Putamen (tissue), 1 donor: ENCODE results near the gene HIP1.
A peak's percentile ranks its signal among the peaks of the same experiment; 100 is the strongest.
"Not testable (repeated sequence)": the region's sequence is repeated elsewhere in the genome, so short reads cannot be mapped to it uniquely, and the experiment has no call there.

Experiments
- DNase-seq: peaks from one replicate; pipeline ENCODE4 v3.0.0-alpha.2; 2016; ENCODE audit warnings: low spot score

HIP1 gene

DNA sequence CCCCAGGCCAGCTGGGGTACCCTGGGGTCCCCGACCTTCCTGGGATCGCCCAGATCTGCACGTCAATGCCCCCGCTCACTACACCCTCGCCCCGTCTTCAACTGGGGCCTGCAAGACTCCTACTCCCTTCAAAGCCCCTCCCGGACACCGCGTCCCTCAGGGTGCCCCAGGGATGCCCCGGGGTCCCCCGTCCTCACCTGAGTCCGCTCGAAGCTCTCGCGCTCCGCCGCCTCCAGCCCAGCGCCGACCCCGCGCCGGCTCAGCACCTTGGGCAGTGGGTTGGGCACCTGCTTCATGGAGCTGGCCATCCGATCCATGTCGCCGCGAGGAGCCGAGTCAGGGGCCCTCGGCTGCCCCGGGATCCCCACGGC is at the start of gene HIP1:
TSS of gene HIP1 (minus strand) at position 338 of the 371 bp plus-strand sequence. CDS start at position 317, 21 bp downstream.
- DNase-seq = no peak

DNA sequence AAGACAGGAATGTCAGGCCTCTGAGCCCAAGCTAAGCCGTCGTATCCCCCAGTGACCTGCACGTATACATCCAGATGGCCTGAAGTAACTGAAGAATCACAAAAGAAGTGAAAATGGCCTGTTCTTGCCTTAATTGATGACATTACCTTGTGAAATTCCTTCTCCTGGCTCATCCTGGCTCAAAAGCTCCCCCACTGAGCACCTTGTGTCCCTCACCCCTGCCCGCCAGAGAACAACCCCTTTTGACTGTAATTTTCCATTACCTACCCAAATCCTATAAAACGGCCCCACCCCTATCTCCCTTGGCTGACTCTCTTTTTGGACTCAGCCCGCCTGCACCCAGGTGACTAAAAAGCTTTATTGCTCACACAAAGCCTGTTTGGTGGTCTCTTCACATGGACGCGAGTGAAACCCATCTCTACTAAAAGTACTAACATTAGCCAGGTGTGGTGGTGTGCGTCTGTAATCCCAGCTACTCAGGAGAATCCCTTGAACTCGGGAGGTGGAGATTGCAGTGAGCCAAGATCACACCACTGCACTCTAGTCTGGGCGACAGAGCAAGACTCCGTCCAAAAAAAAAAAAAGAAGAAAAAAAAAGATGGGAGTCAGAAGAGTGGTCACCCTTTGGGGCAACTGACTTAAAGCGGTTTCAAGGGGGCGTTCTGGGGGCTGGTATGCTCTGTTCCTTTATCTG is 49.6 kb upstream of the HIP1 start:
- not testable (repeated sequence) for DNase-seq

DNA sequence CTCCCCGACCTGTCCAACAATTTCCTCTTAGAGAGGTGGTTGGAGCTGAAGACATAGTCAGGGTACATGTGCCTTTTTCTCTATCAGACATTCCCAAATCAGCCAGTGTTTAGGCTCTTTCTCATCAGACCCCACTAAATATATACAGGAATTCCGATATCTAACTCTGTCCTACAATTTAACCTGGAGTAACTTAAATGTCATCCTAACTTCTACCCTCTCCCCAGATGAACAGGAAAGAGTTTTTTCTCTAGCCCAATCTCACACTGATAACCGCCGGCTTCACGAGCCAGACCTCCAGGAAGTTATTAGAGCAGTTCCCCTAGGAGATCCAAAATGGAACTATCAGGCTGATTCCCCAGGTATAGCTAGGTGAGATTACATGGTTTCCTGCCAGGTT is 44.3 kb upstream of the HIP1 start:
- DNase-seq = not testable (repeated sequence)

DNA sequence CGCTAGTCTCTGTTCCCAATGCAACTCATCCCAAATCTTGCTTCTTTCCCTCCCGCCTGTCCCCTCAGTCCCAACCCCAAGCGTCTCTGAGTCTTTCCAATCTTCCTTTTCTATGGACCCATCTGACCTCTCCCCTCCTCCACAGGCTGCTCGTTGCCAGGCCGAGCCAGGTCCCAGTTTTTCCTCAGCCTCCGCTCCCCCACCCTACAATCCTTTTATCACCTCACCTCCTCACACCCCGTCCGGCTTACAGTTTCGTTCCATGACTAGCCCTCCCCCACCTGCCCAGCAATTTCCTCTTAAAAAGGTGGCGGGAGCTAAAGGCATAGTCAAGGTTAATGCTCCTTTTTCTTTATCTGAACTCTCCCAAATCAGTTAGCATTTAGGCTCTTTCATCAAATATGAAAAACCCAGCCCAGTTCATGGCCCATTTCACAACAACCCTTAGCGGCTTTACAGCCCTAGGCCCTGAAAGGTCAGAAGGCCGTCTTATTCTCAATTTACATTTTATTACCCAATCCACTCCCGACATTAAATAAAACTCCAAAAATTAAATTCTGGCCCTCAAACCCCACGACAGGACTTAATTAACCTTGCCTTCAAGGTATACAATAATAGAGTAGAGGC is 42.0 kb upstream of the HIP1 start:
- DNase-seq = not testable (repeated sequence)

DNA sequence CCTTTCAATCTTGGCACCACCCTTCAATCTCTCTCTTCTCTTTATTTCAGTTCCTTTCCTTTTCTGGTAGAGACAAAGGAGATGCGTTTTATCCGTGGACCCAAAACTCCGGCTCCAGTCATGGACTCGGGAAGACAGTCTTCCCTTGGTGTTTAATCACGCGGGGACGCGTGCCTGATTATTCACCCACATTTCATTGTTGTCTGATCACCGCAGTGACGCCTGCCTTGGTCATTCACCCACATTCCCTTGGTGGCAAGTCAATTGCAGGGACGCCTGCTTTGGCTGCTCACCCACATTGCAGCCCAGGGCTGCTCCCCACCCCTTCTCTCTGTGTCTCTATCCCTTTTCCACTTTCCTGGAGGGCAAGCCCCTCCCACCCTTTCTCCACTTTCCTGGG is 40.8 kb upstream of the HIP1 start:
- DNase-seq = not testable (repeated sequence)

DNA sequence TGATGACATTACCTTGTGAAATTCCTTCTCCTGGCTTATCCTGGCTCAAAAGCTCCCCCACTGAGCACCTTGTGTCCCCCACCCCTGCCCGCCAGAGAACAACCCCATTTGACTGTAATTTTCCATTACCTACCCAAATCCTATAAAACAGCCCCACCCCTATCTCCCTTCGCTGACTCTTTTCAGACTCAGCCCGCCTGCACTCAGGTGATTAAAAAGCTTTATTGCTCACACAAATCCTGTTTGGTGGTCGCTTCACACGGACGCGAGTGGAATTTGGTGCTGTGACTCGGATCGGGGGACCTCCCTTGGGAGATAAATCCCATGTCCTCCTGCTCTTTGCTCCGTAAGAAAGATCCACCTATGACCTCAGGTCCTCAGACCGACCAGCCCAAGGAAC is 40.3 kb upstream of the HIP1 start:
- DNase-seq = not testable (repeated sequence)

DNA sequence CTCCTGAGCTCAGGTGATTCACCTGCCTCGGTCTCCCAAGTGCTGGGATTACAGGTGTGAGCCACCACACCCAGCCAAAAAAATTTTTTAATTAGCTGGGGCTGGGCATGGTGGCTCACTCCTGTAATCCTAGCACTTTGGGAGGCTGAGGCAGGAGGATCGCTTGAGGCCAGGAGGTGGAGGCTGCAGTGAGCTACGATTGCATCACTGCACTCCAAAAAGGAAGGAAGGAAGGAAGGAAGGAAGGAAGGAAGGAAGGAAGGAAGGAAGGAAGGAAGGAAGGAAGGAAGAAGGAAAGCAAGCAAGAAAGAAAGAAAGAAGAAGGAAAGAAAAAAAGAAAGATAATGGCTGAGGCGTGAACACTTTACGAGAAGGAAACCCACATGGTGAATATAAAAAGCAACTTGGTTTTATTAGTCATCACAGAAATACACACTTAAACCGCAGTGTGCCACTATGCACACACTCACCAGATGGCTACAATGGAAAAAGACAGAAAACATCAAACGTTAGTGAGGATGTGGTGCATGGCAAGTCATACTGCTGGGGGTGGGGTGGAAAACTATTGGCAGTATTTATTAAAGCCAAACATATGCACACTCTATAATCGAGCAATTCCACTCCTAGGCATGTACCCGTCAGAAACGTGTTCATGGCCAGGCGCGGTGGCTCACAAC is 37.7 kb upstream of the HIP1 start:
- no peak for DNase-seq

DNA sequence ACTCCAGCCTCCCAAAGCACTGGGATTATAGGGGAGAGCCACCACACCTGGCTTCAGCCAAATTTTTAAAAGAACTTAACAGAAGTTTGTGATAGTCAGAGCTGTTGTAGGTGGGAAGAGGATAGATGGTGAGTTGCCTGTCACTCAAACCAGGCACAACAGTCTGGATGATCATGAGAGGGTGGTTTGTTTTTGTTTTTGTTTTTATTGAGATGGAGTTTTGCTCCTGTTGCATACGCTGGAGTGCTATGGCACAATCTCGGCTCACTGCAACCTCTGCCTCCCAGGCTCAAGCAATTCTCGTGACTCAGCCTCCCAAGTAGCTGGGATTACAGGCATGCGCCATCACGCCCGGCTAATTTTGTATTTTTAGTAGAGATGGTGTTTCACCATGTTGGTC is 35.2 kb upstream of the HIP1 start:
- DNase-seq = not testable (repeated sequence)

DNA sequence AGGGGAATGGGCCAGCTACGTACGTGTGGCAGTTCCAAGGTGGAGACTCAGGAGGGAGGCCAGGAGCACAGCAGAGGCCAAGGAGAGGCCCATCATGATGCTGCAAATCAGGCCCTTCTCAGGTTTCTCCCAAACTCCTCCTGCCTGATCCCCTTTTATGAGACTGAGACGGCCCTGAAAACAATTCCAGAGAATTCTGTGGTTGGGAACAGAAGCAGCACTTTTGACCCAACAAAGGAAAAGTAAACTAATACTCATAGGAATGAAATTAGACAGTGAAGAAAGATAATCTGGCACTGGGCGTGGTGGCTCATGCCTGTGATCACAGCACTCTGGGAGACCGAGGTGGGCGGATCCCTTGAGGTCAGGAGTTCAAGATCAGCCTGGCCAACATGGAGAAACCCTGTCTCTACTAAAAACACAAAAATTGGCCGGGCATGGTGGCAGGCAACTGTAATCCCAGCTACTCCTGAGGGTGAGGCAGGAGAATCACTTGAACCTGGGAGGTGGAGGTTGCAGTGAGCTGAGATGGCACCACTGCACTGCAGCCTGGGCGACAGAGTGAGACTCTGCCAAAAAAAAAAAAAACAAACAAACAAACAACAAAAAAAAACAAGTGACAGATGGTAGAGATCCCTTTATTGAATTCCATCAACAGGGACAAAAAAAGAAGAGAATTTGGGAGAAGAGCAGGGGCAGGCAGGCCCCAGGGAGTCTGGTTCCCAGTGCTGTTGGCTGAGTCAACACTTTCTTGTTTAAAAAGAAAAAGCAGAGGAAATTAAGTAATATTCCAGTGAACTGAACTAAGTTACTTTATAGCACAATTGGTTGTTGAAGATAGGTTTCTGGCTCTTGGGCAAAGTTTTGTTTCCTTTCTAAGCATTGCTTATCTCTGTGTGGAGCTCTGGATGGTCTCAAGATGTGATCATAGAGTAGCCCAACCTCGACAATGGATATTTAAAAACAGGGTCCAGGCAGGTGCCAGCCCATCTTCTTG is 33.6 kb upstream of the HIP1 start, which contains the start of gene CCL26:
TSS of gene CCL26 (minus strand) at position 131 of the 997 bp plus-strand sequence. CDS start at position 96, 35 bp downstream.
- DNase-seq = no peak

DNA sequence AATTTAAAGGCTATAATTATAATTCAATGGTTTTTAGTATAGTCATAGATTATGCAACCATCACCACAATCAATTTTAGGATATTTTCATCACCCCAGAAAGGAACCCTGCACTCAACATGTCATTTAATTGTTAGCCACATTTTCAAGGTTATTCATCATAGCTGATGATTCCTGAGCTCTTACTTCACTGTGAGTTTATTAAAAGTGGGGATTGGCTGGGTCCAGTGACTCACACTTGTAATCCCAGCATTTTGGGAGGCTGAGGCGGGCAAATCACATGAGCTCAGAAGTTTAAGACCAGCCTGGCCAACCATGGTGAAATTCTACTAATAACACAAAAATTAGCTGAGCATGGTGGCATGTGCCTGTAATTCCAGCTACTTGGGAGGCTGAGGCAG is 32.5 kb upstream of the HIP1 start:
- no peak for DNase-seq

DNA sequence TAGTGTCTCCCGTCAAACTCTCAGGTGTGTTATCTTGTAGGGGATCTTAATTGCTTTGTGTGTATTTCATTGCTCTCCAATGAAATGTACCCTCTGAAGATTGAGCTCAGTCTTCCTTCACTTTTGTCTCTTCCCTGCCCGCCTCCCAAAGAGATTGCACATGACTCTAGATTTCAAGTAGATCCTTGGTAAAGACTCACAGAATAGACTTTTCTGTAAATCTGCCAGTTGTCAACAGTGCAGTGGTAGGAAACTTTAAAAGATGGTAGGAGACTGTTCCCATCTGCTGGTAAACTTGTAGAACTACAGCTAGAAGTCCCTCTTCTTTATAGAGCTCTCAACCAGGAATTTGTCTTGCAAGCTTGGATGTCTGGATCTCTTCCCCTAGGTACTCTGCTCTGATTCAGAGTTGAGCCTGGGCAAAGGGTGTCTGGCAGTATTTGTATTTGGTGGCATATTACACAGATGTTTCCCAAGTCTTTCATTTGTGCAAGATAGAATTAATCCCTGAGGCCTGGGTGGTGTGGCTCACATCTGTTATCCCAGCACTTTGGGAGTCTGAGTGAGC is 23.7 kb upstream of the HIP1 start:
- peak; percentile 66 for DNase-seq

DNA sequence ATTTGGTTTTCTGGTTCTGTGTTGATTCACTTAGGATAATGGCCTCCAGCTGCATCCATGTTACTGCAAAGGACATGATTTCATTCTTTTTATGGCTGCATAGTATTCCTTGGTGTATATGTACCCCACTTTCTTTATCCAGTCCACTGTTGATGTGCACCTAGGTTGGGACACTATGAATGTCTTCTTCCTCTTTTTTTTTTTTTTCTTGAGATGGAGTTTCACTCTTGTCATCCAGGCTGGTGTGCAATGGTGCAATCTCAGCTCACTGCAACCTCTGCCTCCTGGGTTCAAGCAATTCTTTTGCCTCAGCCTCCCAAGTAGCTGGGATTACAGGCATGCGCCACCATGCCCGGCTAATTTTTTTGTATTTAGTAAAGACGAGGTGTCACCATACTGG is 23.1 kb upstream of the HIP1 start:
- not testable (repeated sequence) for DNase-seq

DNA sequence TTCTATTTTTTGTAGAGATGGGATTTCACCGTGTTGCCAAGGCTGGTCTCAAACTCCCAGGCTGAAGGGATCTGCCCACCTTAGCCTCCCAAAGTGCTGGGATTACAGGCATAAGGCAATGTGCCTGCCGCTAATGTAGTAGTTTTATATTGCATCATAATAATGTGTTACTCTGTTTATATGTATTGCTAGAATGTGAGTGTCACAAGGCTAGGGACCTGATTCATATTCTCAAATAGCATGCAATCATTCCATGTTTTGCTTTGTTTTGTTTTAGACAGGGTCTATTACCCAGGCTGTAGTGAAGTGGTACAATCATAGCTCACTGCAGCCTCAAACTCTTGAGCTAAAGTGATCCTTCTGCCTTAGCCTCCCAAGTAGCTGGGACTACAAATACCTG is 19.8 kb upstream of the HIP1 start:
- DNase-seq = no peak

DNA sequence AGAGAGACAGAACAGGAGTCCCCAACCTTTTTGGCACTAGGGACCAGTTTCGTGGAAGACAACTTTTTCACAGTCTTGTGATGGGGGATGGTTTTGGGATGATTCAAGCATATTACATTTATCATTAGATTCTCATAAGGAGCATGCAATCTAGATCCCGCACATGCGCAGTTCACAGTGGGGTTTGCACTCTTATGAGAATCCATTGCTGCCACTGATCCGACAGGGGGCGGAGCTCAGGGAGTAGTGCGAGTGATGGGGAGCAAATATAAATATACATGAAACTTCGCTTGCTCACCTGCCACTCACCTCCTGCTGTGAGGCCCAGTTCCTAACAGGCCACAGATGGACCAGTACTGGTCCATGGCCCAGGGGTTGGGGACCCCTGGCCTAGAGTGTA is 19.1 kb upstream of the HIP1 start:
- no peak for DNase-seq

DNA sequence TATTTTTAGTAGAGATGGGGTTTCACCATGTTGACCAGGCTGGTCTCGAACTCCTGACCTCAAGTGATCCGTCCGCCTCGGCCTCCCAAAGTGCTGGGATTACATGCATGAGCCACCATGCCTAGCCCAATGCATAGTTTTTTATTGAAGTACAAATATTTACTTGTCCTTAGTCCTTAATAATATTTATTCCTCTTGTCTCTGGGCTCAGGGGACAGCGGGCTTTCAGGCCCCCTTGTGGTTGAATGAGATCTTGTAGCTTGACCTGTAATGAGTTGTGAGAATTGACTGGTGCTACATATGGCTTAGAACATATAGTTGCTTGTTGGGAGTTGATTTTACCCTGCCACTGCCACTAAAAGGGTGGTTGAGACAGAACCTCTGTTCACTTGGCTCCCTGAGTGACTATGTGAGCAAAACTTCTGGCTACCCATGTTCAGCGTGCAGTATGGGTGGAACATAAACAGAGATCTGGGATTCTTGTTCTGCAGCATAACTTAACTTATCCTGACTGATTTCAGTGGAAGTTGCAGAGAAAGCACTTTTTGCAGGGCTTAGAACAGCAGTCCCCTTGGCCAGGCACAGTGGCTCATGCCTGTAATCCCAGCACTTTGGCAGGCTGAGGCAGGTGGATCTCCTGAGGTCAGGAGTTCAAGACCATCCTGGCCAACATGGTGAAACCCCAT is 18.4 kb upstream of the HIP1 start:
- no peak for DNase-seq

DNA sequence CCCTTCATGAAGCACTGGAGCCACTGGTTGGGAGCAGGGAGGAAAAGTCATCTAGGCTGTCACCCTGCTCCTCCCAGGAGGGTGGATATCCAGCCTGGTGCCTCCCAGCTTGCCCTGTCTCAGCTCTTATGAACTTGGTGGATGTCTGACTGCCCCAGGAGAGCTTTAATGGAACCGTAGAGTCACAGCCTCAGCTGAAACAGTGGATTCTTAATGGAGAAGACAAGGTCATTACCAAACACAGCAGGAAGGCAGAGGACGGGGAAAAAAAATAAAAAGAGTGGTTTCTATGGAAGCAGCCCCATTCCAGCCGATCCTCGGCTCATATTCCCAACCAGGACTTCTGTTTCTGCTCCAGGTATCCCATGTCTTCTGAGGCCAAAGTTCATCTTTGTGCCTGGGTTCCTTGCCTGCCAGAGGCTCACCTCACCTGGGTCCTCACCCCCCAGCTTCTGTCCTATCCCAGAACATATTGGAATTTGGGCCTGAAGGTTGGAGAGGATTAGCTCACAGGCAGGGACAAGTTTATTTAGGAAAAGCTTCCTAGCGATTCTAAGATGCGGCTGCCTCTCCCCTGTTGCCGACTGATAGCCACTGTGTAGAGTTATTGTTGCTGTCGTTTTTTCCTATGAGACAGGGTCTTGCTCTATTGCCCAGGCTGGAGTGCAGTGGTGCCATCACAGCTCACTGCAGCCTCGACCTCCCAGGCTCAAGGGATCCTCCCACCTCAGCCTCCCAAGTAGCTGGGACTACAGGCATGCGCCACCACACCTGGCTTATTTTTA is 17.7 kb upstream of the HIP1 start:
- DNase-seq = no peak

DNA sequence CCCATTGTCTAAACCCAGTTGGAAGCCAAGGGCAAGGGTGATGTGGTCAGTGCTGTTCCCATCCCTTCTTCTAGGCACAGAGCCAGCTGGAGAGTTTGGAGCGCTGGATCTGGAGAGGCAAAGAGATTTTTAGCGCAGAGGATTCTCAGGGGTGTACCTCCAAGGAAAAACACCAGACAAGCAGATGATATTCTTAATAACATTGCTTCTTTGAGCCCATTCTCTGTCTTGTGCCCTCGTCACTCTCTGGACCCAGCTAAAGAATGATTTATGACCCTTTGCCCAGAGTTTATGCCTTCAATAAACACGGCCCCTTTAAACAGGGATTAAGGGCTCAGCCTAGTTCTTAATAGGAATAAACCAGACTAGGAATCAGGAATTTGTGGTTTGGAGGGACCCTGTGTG is 4.7 kb upstream of the HIP1 start:
- no peak for DNase-seq

DNA sequence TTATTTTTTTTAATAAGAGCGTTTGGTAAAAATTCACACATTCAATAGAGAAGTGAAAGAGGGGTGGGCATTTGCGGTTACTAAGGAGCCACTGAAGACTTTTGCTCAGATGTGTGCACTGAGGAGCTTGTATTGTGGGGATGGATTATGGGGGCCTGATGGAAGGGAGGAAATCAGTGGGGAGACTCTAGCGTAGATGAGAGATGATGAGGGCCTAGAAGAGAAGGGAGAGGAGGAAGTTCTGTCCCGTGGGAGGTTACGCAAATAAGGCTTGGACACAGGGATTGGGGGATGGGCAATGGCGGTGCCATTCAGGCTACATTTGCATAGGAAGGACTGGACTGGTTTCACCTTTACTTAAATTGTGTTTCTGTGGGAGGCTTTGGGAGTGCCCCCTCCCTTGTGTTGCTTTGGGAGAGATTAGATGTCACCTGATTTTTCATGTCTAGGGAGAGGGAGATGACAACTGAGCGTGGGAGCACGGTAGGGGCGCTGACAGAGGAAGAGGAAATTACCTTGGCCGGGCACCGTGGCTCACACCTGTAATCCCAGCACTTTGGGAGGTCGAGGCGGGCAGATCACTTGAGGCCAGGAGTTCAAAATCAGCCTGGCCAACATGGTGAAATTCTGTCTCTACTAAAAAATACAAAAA is 2.2 kb upstream of the HIP1 start:
- DNase-seq = peak; percentile 36

DNA sequence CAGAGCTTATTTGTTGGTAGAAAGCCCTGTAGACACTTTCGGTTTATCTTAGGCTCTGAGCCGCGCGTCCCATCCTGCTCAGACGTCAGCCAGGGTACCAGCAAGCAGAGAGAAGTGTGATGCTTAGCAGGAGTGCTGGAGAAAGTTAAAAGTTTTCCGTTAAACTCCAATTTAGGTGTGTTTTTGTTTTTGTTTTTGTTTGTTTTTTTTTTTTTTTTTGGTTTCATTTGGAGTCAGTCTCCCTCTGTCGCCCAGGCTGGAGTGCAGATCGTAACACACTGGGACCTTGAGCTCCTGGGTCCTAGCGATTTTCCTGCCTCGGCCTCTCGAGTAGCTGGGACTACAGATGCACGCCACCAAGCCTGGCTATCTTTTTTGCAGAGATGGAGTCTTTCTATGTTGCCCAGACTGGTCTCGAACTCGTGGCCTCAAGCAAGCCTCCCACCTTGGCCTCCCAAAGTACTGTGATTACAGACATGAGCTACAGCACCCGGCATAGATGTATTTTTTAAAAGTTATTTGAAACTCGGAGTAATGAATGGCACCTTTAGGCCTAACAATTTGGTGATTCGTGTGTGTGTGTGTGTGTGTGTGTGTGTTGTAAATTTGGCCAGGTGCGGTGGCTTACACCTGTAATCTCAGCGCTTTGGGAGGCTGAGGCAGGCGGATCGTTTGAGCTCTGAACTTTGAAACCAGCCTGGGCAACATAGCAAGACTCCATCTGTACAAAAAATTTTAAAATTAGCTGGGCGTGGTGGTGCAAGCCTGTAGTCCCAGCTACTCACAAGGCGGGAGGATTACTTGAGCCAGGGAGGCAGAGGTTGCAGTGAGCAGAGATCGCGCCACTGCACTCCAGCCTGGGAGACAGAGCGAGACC is 1.3 kb upstream of the HIP1 start:
- DNase-seq = no peak
